GM12864 (cell line): Measurements from ENCODE around the gene PARVG.

Experiments
- DNase-seq: peaks from one replicate; pipeline ENCODE4 v3.0.0-alpha.2; 2011; ENCODE audit warnings: low read depth
- H3K4me3 ChIP-seq: 2 replicates; pipeline ENCODE4 v1.5.1; 2011; ENCODE audit warnings: mild to moderate bottlenecking, low read depth, low read length, control low read depth
- CTCF ChIP-seq: IDR thresholded peaks from 2 replicates; pipeline ENCODE4 v1.5.1; 2011; ENCODE audit warnings: low read depth, mild to moderate bottlenecking, moderate library complexity, low read length, control low read depth, inconsistent platforms; ENCODE audit errors: missing control alignments

Gene PARVG

GRCh38 chr22:44195189-44195871, 14.6 kb downstream of the PARVG start:
- no peak for TF ChIP-seq CTCF
- H3K4me3 ChIP-seq: no peak overlapping the region
- no peak for DNase-seq

- DNase-seq: no peak
- TF ChIP-seq CTCF: no peak
- no peak overlapping the region for H3K4me3 ChIP-seq
These were observed 15.5 kb downstream of the PARVG start for GRCh38 chr22:44196241-44196640.

GRCh38 chr22:44196731-44197131, 16.0 kb downstream of the PARVG start:
- DNase-seq: no peak
- TF ChIP-seq CTCF: no peak
- H3K4me3 ChIP-seq: no peak overlapping the region

GRCh38 chr22:44197271-44197670, 16.5 kb downstream of the PARVG start:
- DNase-seq: no peak
- no peak overlapping the region for H3K4me3 ChIP-seq
- no peak for TF ChIP-seq CTCF

GRCh38 chr22:44199164-44199563, 18.4 kb downstream of the PARVG start:
- H3K4me3 ChIP-seq: no peak overlapping the region
- no peak for DNase-seq
- no peak for TF ChIP-seq CTCF

- no peak for DNase-seq
- no peak overlapping the region for H3K4me3 ChIP-seq
- TF ChIP-seq CTCF: no peak
These were observed 19.1 kb downstream of the PARVG start for GRCh38 chr22:44199866-44200265.

- no peak for DNase-seq
- TF ChIP-seq CTCF: no peak
- H3K4me3 ChIP-seq: no peak overlapping the region
These were observed 19.7 kb downstream of the PARVG start for GRCh38 chr22:44200451-44200850.
